HEK293 (cell line): ENCODE measurements around the gene C19orf38.

Experiments
- GFI1B ChIP-seq: fragments of 450-650 bp; formaldehyde crosslinking; IDR thresholded peaks from 2 replicates; pipeline ENCODE4 v1.5.1; 2016; ENCODE audit warnings: missing biosample characterization, missing genetic modification characterization
- IKZF3 ChIP-seq: fragments of 450-650 bp; IDR thresholded peaks from 2 replicates; pipeline ENCODE4 v1.5.0; 2018; ENCODE audit warnings: missing biosample characterization, mild to moderate bottlenecking, missing genetic modification characterization, moderate library complexity
- KLF16 ChIP-seq: fragments of 450-650 bp; formaldehyde crosslinking; IDR thresholded peaks from 2 replicates; pipeline ENCODE4 v1.5.1; 2017; ENCODE audit warnings: missing biosample characterization, missing genetic modification characterization
- KLF17 ChIP-seq: fragments of 450-650 bp; formaldehyde crosslinking; IDR thresholded peaks from 2 replicates; pipeline ENCODE4 v1.5.1; 2016; ENCODE audit warnings: missing biosample characterization, missing genetic modification characterization
- PATZ1 ChIP-seq: fragments of 450-650 bp; formaldehyde crosslinking; IDR thresholded peaks from 2 replicates; pipeline ENCODE4 v1.5.1; 2016; ENCODE audit warnings: missing biosample characterization, missing genetic modification characterization
- PBX3 ChIP-seq: sonication (generic); formaldehyde crosslinking; IDR thresholded peaks from 2 replicates; pipeline ENCODE4 v1.8.1; 2022; ENCODE audit warnings: mild to moderate bottlenecking, moderate library complexity, missing genetic modification reagents
- SCRT2 ChIP-seq: fragments of 450-650 bp; formaldehyde crosslinking; IDR thresholded peaks from 2 replicates; pipeline ENCODE4 v1.5.1; 2016; ENCODE audit warnings: missing biosample characterization, missing genetic modification characterization
- TRIM28 ChIP-seq: IDR thresholded peaks from 2 replicates; pipeline ENCODE4 v1.6.1; 2011; ENCODE audit warnings: low read length, control low read depth, borderline replicate concordance
- WT1 ChIP-seq: fragments of 450-650 bp; formaldehyde crosslinking; IDR thresholded peaks from 2 replicates; pipeline ENCODE4 v1.5.1; 2016; ENCODE audit warnings: missing biosample characterization, missing genetic modification characterization
- ZBTB11 ChIP-seq: fragments of 450-650 bp; formaldehyde crosslinking; conservative IDR thresholded peaks from 2 replicates; pipeline ENCODE4 v1.5.1; 2016; ENCODE audit warnings: low read depth, missing biosample characterization, missing genetic modification characterization
- ZBTB17 ChIP-seq: fragments of 450-650 bp; formaldehyde crosslinking; IDR thresholded peaks from 2 replicates; pipeline ENCODE4 v1.5.1; 2016; ENCODE audit warnings: missing biosample characterization, missing genetic modification characterization
- ZBTB44 ChIP-seq: fragments of 450-650 bp; IDR thresholded peaks from 2 replicates; pipeline ENCODE4 v1.5.1; 2018; ENCODE audit warnings: missing biosample characterization, mild to moderate bottlenecking, missing genetic modification characterization
- ZBTB8A ChIP-seq: fragments of 450-650 bp; formaldehyde crosslinking; IDR thresholded peaks from 2 replicates; pipeline ENCODE4 v1.5.1; 2016; ENCODE audit warnings: missing biosample characterization, missing genetic modification characterization
- ZIC2 ChIP-seq: fragments of 450-650 bp; formaldehyde crosslinking; IDR thresholded peaks from 2 replicates; pipeline ENCODE4 v1.5.1; 2016; ENCODE audit warnings: missing biosample characterization, missing genetic modification characterization
- ZNF112 ChIP-seq: fragments of 450-650 bp; formaldehyde crosslinking; IDR thresholded peaks from 2 replicates; pipeline ENCODE4 v1.5.0; 2017; ENCODE audit warnings: missing biosample characterization, missing genetic modification characterization
- ZNF175 ChIP-seq: fragments of 450-650 bp; formaldehyde crosslinking; IDR thresholded peaks from 2 replicates; pipeline ENCODE4 v1.5.1; 2016; ENCODE audit warnings: missing biosample characterization, missing genetic modification characterization
- ZNF2 ChIP-seq: fragments of 450-650 bp; formaldehyde crosslinking; IDR thresholded peaks from 2 replicates; pipeline ENCODE4 v1.5.1; 2016; ENCODE audit warnings: missing biosample characterization, missing genetic modification characterization
- ZNF23 ChIP-seq: fragments of 450-650 bp; formaldehyde crosslinking; IDR thresholded peaks from 2 replicates; pipeline ENCODE4 v1.5.1; 2016; ENCODE audit warnings: missing biosample characterization, missing genetic modification characterization, borderline replicate concordance
- ZNF292 ChIP-seq: fragments of 450-650 bp; formaldehyde crosslinking; IDR thresholded peaks from 2 replicates; pipeline ENCODE4 v1.5.1; 2016; ENCODE audit warnings: low read depth, missing biosample characterization, missing genetic modification characterization, borderline replicate concordance
- ZNF341 ChIP-seq: fragments of 450-650 bp; formaldehyde crosslinking; IDR thresholded peaks from 2 replicates; pipeline ENCODE4; 2016; ENCODE audit warnings: low read depth, missing biosample characterization, missing genetic modification characterization
- ZNF449 ChIP-seq: fragments of 450-650 bp; formaldehyde crosslinking; IDR thresholded peaks from 2 replicates; pipeline ENCODE4 v1.5.1; 2017; ENCODE audit warnings: missing biosample characterization, mild to moderate bottlenecking, missing genetic modification characterization, moderate library complexity
- ZNF529 ChIP-seq: fragments of 450-650 bp; formaldehyde crosslinking; IDR thresholded peaks from 2 replicates; pipeline ENCODE4 v1.5.1; 2017; ENCODE audit warnings: missing genetic modification characterization, missing biosample characterization; ENCODE audit not compliant: insufficient replicate concordance
- ZNF530 ChIP-seq: fragments of 450-650 bp; formaldehyde crosslinking; IDR thresholded peaks from 2 replicates; pipeline ENCODE4 v1.5.1; 2016; ENCODE audit warnings: low read depth, missing biosample characterization, missing genetic modification characterization
- ZNF610 ChIP-seq: fragments of 450-650 bp; formaldehyde crosslinking; IDR thresholded peaks from 2 replicates; pipeline ENCODE4 v1.5.1; 2016; ENCODE audit warnings: missing biosample characterization, missing genetic modification characterization, borderline replicate concordance
- ZNF629 ChIP-seq: fragments of 450-650 bp; formaldehyde crosslinking; IDR thresholded peaks from 2 replicates; pipeline ENCODE4 v1.5.1; 2017; ENCODE audit warnings: missing biosample characterization, missing genetic modification characterization
- ZNF677 ChIP-seq: fragments of 450-650 bp; IDR thresholded peaks from 2 replicates; pipeline ENCODE4 v1.5.0; 2018; ENCODE audit warnings: missing biosample characterization, mild to moderate bottlenecking, missing genetic modification characterization, moderate library complexity
- ZNF792 ChIP-seq: fragments of 450-650 bp; formaldehyde crosslinking; IDR thresholded peaks from 2 replicates; pipeline ENCODE4 v1.5.1; 2016; ENCODE audit warnings: missing biosample characterization, missing genetic modification characterization
- ZXDB ChIP-seq: fragments of 450-650 bp; formaldehyde crosslinking; IDR thresholded peaks from 2 replicates; pipeline ENCODE4 v1.5.1; 2016; ENCODE audit warnings: missing biosample characterization, missing genetic modification characterization

Gene C19orf38

GRCh38 chr19:10887616-10888367 is 39.6 kb downstream of the C19orf38 start (continued):
- TF ChIP-seq ZBTB44 (no peak), ZNF530 (no peak), ZNF2 (no peak), ZBTB8A (tag by site-specific recombination) (0 out of 2 replicates have a peak, but pooled peaks have one; percentile 11), TRIM28 (no peak), ZNF292 (tag by site-specific recombination) (no peak), KLF16 (tag by site-specific recombination) (no peak), GFI1B (tag by site-specific recombination) (no peak), ZNF629 (tag by site-specific recombination) (no peak), ZNF449 (tag by site-specific recombination) (no peak), ZBTB11 (tag by site-specific recombination) (no peak), KLF17 (tag by site-specific recombination) (no peak), ZNF341 (tag by site-specific recombination) (no peak), ZNF23 (tag by site-specific recombination) (no peak), ZXDB (tag by site-specific recombination) (no peak), ZBTB17 (tag by site-specific recombination) (peak; percentile 45; the same call in 1 of the 2 replicates), ZNF175 (no peak), ZNF529 (tag by site-specific recombination) (no peak), ZNF112 (tag by site-specific recombination) (no peak), ZNF677 (tag by site-specific recombination) (no peak), ZNF792 (no peak), PBX3 (CRISPR knock-in tag) (no peak), SCRT2 (tag by site-specific recombination) (no peak), ZIC2 (tag by site-specific recombination) (peak; percentile 55; the same call in 1 of the 2 replicates), WT1 (tag by site-specific recombination) (no peak), IKZF3 (tag by site-specific recombination) (peak; percentile 62; the same call in 1 of the 2 replicates), ZNF610 (tag by site-specific recombination) (no peak), PATZ1 (peak; percentile 52)
